IMR-90 (cell line): ENCODE measurements around the gene RIPK4. TPM values are rescaled to one million over a fixed set of nuclear protein-coding genes. Genes with fewer than 3 reads are reported as not detected.

Source experiments
- ATAC-seq: fragments of 200-7000 bp; cut with Tn5 transposase; 2 replicates; pipeline ENCODE4 v1.9.1; 2020; ENCODE audit warnings: low read depth, mild to moderate bottlenecking, moderate library complexity
- BruUV-seq: library from RNA; stranded (reverse); fragments of 400-500 nt; replicated peaks from 2 replicates; lab custom pipeline; 2021; lab: Mats Ljungman, UMichigan
- CTCF ChIA-PET: fragments of 300-600 bp; formaldehyde crosslinking; extraction: SDS; loops from one replicate; lab custom pipeline; 2021; ENCODE audit warnings: antibody characterized with exemption; lab: Yijun Ruan, JAX
- POLR2A ChIA-PET: fragments of 300-600 bp; sonication (Branson Sonifier 250); formaldehyde crosslinking; loops from one replicate; lab custom pipeline; 2022; ENCODE audit warnings: antibody characterized with exemption; ENCODE audit not compliant: unreplicated experiment; lab: Charles Lee
- DNase-seq: peaks from one replicate; pipeline ENCODE4 v3.0.0; 2013
- H2AFZ ChIP-seq: replicated peaks from 2 replicates; pipeline ENCODE3; 2013; ENCODE audit warnings: low read length, mild to moderate bottlenecking; ENCODE audit not compliant: poor library complexity
- H2AK5ac ChIP-seq: 2 replicates; pipeline ENCODE4 v1.6.1; 2013; ENCODE audit warnings: low read depth, low read length, inconsistent platforms
- H2AK9ac ChIP-seq: replicated peaks from 2 replicates; pipeline ENCODE3; 2013; ENCODE audit warnings: mild to moderate bottlenecking, low read depth, low read length, moderate library complexity; ENCODE audit not compliant: poor library complexity
- H2BK120ac ChIP-seq: 2 replicates; pipeline ENCODE4 v1.6.1; 2013; ENCODE audit warnings: low read depth, low read length, inconsistent platforms
- H2BK15ac ChIP-seq: 3 replicates; pipeline ENCODE4 v1.6.1; 2013; ENCODE audit warnings: low read depth, low read length, inconsistent platforms
- H2BK20ac ChIP-seq: 2 replicates; pipeline ENCODE4 v1.6.1; 2013; ENCODE audit warnings: low read depth, mild to moderate bottlenecking, inconsistent platforms, low read length, moderate library complexity
- H2BK5ac ChIP-seq: 2 replicates; pipeline ENCODE4 v1.6.1; 2013; ENCODE audit warnings: mild to moderate bottlenecking, low read depth, low read length, inconsistent platforms; ENCODE audit not compliant: poor library complexity, severe bottlenecking
- H3K14ac ChIP-seq: replicated peaks from 2 replicates; pipeline ENCODE4 v1.6.1; 2013; ENCODE audit warnings: low read depth, low read length, inconsistent platforms
- H3K18ac ChIP-seq: 2 replicates; pipeline ENCODE4 v1.6.1; 2013; ENCODE audit warnings: low read depth, low read length, control low read depth
- H3K23ac ChIP-seq: 2 replicates; pipeline ENCODE4 v1.6.1; 2013; ENCODE audit warnings: low read depth, low read length, inconsistent platforms
- H3K27ac ChIP-seq: 2 replicates; pipeline ENCODE4 v1.5.1; 2013; ENCODE audit warnings: mild to moderate bottlenecking, control low read depth, low read length; ENCODE audit not compliant: insufficient read depth
- H3K27me3 ChIP-seq: 2 replicates; pipeline ENCODE4 v1.6.1; 2013; ENCODE audit warnings: low read length; ENCODE audit not compliant: control insufficient read depth, insufficient read depth
- H3K36me3 ChIP-seq: 2 replicates; pipeline ENCODE4 v1.6.1; 2013; ENCODE audit warnings: low read length, mixed read lengths; ENCODE audit not compliant: control insufficient read depth, insufficient read depth
- H3K4ac ChIP-seq: 2 replicates; pipeline ENCODE4 v1.6.1; 2013; ENCODE audit warnings: low read depth, low read length, inconsistent platforms
- H3K4me1 ChIP-seq: 2 replicates; pipeline ENCODE4 v1.6.1; 2013; ENCODE audit warnings: low read length, mixed read lengths; ENCODE audit not compliant: control insufficient read depth, insufficient read depth
- H3K4me2 ChIP-seq: 2 replicates; pipeline ENCODE4 v1.6.1; 2013; ENCODE audit warnings: low read depth, mild to moderate bottlenecking, control low read depth, low read length, moderate library complexity
- H3K4me3 ChIP-seq: 2 replicates; pipeline ENCODE4 v1.5.1; 2013; ENCODE audit warnings: low read depth, mild to moderate bottlenecking, control low read depth, low read length, moderate library complexity; ENCODE audit not compliant: insufficient read depth
- H3K56ac ChIP-seq: 2 replicates; pipeline ENCODE4 v1.6.1; 2013; ENCODE audit warnings: low read length, inconsistent platforms; ENCODE audit not compliant: insufficient read depth; ENCODE audit errors: extremely low read depth
- H3K79me1 ChIP-seq, 2 experiments: 2 replicates each; pipeline ENCODE4 v1.6.1; 2013; ENCODE audit warnings: low read length in 2 of 2, inconsistent platforms in 1 of 2, low read depth in 1 of 2
- H3K9ac ChIP-seq: 2 replicates; pipeline ENCODE4 v1.6.1; 2013; ENCODE audit warnings: low read depth, low read length, control low read depth
- H3K9me1 ChIP-seq: 2 replicates; pipeline ENCODE4 v1.6.1; 2013; ENCODE audit warnings: low read length, inconsistent platforms; ENCODE audit not compliant: insufficient read depth
- H3K9me3 ChIP-seq: 2 replicates; pipeline ENCODE4 v1.6.1; 2013; ENCODE audit warnings: low read length; ENCODE audit not compliant: control insufficient read depth, insufficient read depth
- H4K20me1 ChIP-seq: 2 replicates; pipeline ENCODE4 v1.6.1; 2013; ENCODE audit warnings: low read length, inconsistent platforms; ENCODE audit not compliant: insufficient read depth
- H4K5ac ChIP-seq: 2 replicates; pipeline ENCODE4 v1.6.1; 2013; ENCODE audit warnings: mild to moderate bottlenecking, low read depth, low read length, control low read depth
- H4K8ac ChIP-seq, 2 experiments: 2 replicates each; pipeline ENCODE4 v1.6.1; 2013; ENCODE audit warnings: low read depth in 2 of 2, low read length in 2 of 2, control low read depth in 1 of 2, inconsistent platforms in 1 of 2
- H4K91ac ChIP-seq: 2 replicates; pipeline ENCODE4 v1.6.1; 2013; ENCODE audit warnings: low read depth, low read length, inconsistent platforms; ENCODE audit not compliant: insufficient read depth
- BHLHE40 ChIP-seq: fragments of 150-350 bp; IDR thresholded peaks from 2 replicates; pipeline ENCODE4 v1.6.1; 2016; ENCODE audit warnings: mild to moderate bottlenecking, low read depth, low read length
- CEBPB ChIP-seq: IDR thresholded peaks from 2 replicates; pipeline ENCODE4 v1.6.1; 2012; ENCODE audit warnings: low read depth, low read length, improper control_type of control experiment
- CHD1 ChIP-seq: IDR thresholded peaks from 2 replicates; pipeline ENCODE4 v1.6.1; 2012; ENCODE audit warnings: low read depth, low read length, improper control_type of control experiment
- CTCF ChIP-seq: conservative IDR thresholded peaks from 2 replicates; pipeline ENCODE4 v1.5.1; 2012; ENCODE audit warnings: mild to moderate bottlenecking, low read depth, low read length, improper control_type of control experiment
- FOS ChIP-seq: fragments of 150-350 bp; IDR thresholded peaks from 2 replicates; pipeline ENCODE4 v1.6.1; 2016; ENCODE audit warnings: low read depth, low read length
- MAFK ChIP-seq: IDR thresholded peaks from 2 replicates; pipeline ENCODE4 v1.6.1; 2012; ENCODE audit warnings: low read depth, low read length, improper control_type of control experiment
- MAZ ChIP-seq: IDR thresholded peaks from 2 replicates; pipeline ENCODE4 v1.6.1; 2012; ENCODE audit warnings: low read depth, mild to moderate bottlenecking, low read length, improper control_type of control experiment, moderate library complexity, borderline replicate concordance
- MXI1 ChIP-seq: IDR thresholded peaks from 2 replicates; pipeline ENCODE4 v1.6.1; 2012; ENCODE audit warnings: low read depth, mild to moderate bottlenecking, low read length, moderate library complexity, borderline replicate concordance
- NFE2L2 ChIP-seq: fragments of 150-350 bp; IDR thresholded peaks from 2 replicates; pipeline ENCODE4 v1.6.1; 2016; ENCODE audit warnings: low read depth, mild to moderate bottlenecking, low read length
- POLR2A ChIP-seq: IDR thresholded peaks from 2 replicates; pipeline ENCODE4 v1.6.1; 2012; ENCODE audit warnings: mild to moderate bottlenecking, low read depth, low read length
- RAD21 ChIP-seq: IDR thresholded peaks from 2 replicates; pipeline ENCODE4 v1.6.1; 2012; ENCODE audit warnings: low read length, improper control_type of control experiment
- RCOR1 ChIP-seq: IDR thresholded peaks from 2 replicates; pipeline ENCODE4 v1.6.1; 2012; ENCODE audit warnings: mild to moderate bottlenecking, low read length, improper control_type of control experiment; ENCODE audit not compliant: insufficient replicate concordance
- RFX5 ChIP-seq: IDR thresholded peaks from 2 replicates; pipeline ENCODE4 v1.8.0; 2012; ENCODE audit warnings: low read depth, mild to moderate bottlenecking, low read length, moderate library complexity
- SMC3 ChIP-seq: fragments of 150-350 bp; IDR thresholded peaks from 2 replicates; pipeline ENCODE4 v1.6.1; 2016; ENCODE audit warnings: low read depth, mild to moderate bottlenecking, antibody characterized with exemption, low read length, moderate library complexity
- USF2 ChIP-seq: fragments of 150-350 bp; IDR thresholded peaks from 2 replicates; pipeline ENCODE4 v1.6.1; 2017; ENCODE audit warnings: mild to moderate bottlenecking, antibody characterized with exemption, low read length, low read depth
- WGBS, 2 experiments: methylation state at CpG; one replicate each; pipeline versions ENCODE4 v1.1.5 to v1.1.7; 2013; ENCODE audit warnings: missing lambda C conversion rate in 2 of 2; ENCODE audit not compliant: insufficient read length in 1 of 2; ENCODE audit errors: extremely low coverage in 2 of 2; 5-methylcytosine and 5-hydroxymethylcytosine counted together
- dilution Hi-C: fragments of 300-500 bp; cut with HindIII; formaldehyde crosslinking; loops from one replicate; pipeline ENCODE4 v1.14.3; 2018; ENCODE audit warnings: low sequenced_read_pairs; ENCODE audit not compliant: unreplicated experiment
- in situ Hi-C: fragments of 300-500 bp; cut with MboI; formaldehyde crosslinking; loops from 3 replicates; pipeline ENCODE4 v1.14.3; 2019; ENCODE audit warnings: low sequenced_read_pairs, inconsistent platforms, mixed read lengths
- intact Hi-C: fragments of 100-400 bp; cut with micrococcal nuclease; formaldehyde crosslinking; loops from 2 replicates; pipeline ENCODE4 v1.10.0; 2022
- polyA plus RNA-seq, 3 experiments: library from polyadenylated mRNA; depleted of rRNA; stranded (reverse); fragments of >200 nt; gene quantifications; 2 replicates each; pipeline ENCODE4 v1.2.3, GENCODE V29; 2012; ENCODE audit warnings: low replicate concordance in 1 of 3
- total RNA-seq: library from RNA; depleted of rRNA; stranded (reverse); fragments of >200 nt; gene quantifications from 2 replicates; pipeline ENCODE4 v1.2.3, GENCODE V29; 2012
- TF ChIP-seq, protein P1 (sequence below): fragments of 150-350 bp; IDR thresholded peaks from 2 replicates; pipeline ENCODE4 v1.6.1; 2016; ENCODE audit warnings: low read depth, mild to moderate bottlenecking, low read length, moderate library complexity, borderline replicate concordance

The RIPK4 gene
- total and polyA plus RNA-seq, 2 of the 4 experiments (the other 2 are of a cell fraction), result under 0.01 to 0.03 TPM

- no peak overlapping the region for H3K27ac ChIP-seq
- ATAC-seq (no peak), DNase-seq (no peak)
- ChIA-PET CTCF (no interaction called here), POLR2A (no interaction called here)
- TF ChIP-seq FOS, result no peak
- TF ChIP-seq MAFK, result no peak
- TF ChIP-seq SMC3, result no peak
- no peak for TF ChIP-seq CTCF
- no peak for TF ChIP-seq CEBPB
- TF ChIP-seq USF2, result no peak
- TF ChIP-seq RAD21, result no peak
- no peak for TF ChIP-seq RCOR1
- TF ChIP-seq MXI1, result no peak
- no peak for TF ChIP-seq BHLHE40
- TF ChIP-seq, protein P1, sequence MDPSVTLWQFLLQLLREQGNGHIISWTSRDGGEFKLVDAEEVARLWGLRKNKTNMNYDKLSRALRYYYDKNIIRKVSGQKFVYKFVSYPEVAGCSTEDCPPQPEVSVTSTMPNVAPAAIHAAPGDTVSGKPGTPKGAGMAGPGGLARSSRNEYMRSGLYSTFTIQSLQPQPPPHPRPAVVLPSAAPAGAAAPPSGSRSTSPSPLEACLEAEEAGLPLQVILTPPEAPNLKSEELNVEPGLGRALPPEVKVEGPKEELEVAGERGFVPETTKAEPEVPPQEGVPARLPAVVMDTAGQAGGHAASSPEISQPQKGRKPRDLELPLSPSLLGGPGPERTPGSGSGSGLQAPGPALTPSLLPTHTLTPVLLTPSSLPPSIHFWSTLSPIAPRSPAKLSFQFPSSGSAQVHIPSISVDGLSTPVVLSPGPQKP, result no peak
- TF ChIP-seq CHD1, result no peak
- TF ChIP-seq POLR2A, result no peak
- no peak for TF ChIP-seq NFE2L2
- no peak for TF ChIP-seq RFX5
- TF ChIP-seq MAZ, result no peak
- no peak overlapping the region for H2AK9ac ChIP-seq
- H3K36me3 ChIP-seq, result peaks cover 10% of the 10 kb centered on the region
- in situ Hi-C loops (loop anchor here (25.0 kb wide), 1 partner anchor 507 kb away; no protein-coding TSS in a partner anchor), intact Hi-C loops (no loop called here), dilution Hi-C loops (no loop called here)
- H2AK5ac ChIP-seq, result no peak overlapping the region
- H3K18ac ChIP-seq, result no peak overlapping the region
- H3K14ac ChIP-seq, result no peak overlapping the region
- no TSS peak for BruUV-seq
- H2AFZ ChIP-seq, result no peak overlapping the region
- no peak overlapping the region for H3K4me3 ChIP-seq
- H4K5ac ChIP-seq, result no peak overlapping the region
- H3K23ac ChIP-seq, result no peak overlapping the region
- no peak overlapping the region for H2BK15ac ChIP-seq
- H3K79me1 ChIP-seq, result no peaks in the 10 kb centered on the region
- H3K4ac ChIP-seq, result no peak overlapping the region
- peaks cover 4% of the 10 kb centered on the region; the same call in 1 of the 2 replicates for H3K9me3 ChIP-seq
- no peaks in the 10 kb centered on the region for H3K4me1 ChIP-seq
- H3K9ac ChIP-seq, result no peak overlapping the region
- no peak overlapping the region for H3K4me2 ChIP-seq
- H3K27me3 ChIP-seq, result no peaks in the 10 kb centered on the region; the same call in 1 of the 2 replicates
- H4K20me1 ChIP-seq, result no peaks in the 10 kb centered on the region
- H4K91ac ChIP-seq, result no peak overlapping the region
- H2BK5ac ChIP-seq, result no peak overlapping the region
- no peak overlapping the region for H3K56ac ChIP-seq
- H2BK120ac ChIP-seq, result no peak overlapping the region
- no peaks in the 10 kb centered on the region; the same call in 1 of the 2 replicates for H3K9me1 ChIP-seq
- WGBS, 2 experiments, result 97% methylated on average over 6 of the region's 10 CpGs; no CpG with 5 or more reads in 1 of the 2 experiments
- no peak overlapping the region for H2BK20ac ChIP-seq
- H4K8ac ChIP-seq, result no peak overlapping the region
Observed at GRCh38 chr21:41794600-41794999, 27.7 kb upstream of the RIPK4 start.
